NCI-H1105 (cell line): ENCODE results near the gene ZBTB3.
"Not testable (repeated sequence)": the region's sequence is repeated elsewhere in the genome, so short reads cannot be mapped to it uniquely, and the experiment has no call there.

Experiments used
- DNase-seq: peaks from one replicate; lab custom pipeline; 2025; lab: John Stamatoyannopoulos, UW

The ZBTB3 gene

GRCh38 chr11:62716206-62716605 lies 37.8 kb downstream of the ZBTB3 start:
- no peak for DNase-seq

- DNase-seq = no peak
These were observed 38.5 kb downstream of the ZBTB3 start for GRCh38 chr11:62715150-62716130.

GRCh38 chr11:62713343-62713742 lies 40.6 kb downstream of the ZBTB3 start:
- DNase-seq = no peak

DNA sequence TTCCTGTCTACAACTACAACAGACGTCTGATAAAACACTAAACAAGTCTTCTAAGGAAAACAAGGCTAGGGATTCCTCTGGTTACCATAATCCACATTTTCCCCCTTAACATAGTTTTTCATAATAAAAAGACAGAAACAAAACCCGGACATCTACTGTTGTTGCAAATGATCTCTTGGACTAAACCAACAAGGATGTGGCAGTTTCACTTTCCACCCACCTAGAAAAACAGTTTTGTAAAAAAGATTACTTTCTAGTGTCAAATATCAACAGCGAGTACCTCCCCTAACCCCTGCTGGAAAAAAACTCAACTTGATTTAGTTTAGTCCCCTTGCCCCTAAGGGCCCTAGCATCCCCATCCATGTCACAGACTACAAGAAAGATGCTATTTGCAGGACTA lies 41.1 kb downstream of the ZBTB3 start:
- no peak for DNase-seq

DNA sequence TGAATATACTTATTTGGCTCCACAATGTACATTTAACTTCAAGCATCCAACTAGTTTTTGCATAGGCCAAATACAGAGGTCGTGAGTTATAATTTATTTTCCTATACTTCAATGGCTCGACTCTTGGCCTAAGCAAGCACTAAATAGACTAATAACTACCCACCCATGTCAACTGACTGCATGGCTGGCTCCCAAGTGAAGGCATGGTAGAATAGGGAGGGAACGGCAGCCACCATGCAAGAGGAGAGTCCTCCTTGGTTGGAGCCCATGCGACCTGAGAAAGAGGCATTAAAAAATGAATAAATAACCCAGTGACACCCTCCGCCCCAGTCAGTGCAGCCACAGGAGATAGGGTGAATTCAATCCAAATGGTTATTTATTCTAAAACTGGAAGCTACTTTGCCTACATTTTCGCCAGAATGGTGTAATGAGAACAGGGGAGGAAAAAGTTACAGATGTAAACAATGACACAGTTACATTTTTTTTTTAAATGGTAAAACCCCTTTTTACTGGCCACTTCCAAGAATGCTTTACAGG lies 41.6 kb downstream of the ZBTB3 start:
- DNase-seq = no peak

DNA sequence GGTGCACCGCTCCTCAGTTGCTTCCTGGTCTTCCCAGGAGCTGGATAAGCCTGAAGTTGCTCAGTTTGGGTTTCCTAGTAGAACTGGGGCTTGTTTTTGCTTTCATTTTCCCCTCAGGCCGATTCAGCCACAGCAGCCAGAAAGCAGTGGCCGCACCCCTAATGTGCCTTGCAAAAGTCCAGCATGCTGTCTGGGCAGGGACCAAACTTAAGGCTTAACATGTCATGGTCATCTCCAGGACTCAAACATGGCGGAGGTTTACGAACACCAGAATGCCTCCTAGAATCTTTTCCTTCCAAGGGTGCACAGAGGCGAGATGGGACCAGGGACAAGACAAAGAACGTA lies 44.0 kb downstream of the ZBTB3 start:
- DNase-seq = peak; percentile 59

DNA sequence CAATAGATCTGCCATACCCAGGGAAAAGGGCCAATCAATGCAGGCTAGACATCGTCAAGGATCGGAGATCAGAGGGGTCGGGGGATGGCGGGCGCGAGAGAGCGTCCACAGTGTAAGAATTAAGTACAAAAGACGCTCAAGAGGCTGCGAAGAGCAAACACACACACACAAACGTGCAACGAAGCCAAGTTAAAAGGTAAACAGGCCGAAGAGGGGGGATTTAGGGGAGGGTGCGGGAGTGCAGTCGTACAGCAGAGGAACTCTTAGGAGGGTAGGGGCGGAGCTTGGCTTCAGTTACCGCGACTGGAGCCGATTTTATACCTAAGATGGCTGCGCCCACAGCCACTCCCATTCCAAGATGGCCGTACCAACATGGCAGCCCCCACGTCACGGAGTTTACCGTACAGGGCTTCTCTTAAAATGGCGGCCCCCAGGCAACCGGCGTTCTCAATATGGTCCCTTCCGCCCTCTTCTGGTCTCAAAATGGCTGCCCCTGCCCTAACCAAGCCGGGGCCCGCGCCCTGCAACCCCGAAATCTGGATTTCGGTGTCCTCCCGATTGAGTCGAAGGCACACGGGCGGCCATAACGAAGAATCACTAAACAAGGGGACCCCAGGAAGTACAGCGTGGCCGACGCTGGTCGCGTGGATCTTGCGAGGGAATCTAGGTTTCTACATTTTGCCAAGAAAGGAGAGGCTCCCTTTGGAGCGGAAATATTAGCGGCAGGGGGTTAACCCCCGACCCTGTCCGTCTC lies 44.5 kb downstream of the ZBTB3 start:
- peak; percentile 99 for DNase-seq

GRCh38 chr11:62708793-62709192 lies 45.2 kb downstream of the ZBTB3 start:
- DNase-seq = peak; percentile 71

GRCh38 chr11:62708392-62708791 lies 45.6 kb downstream of the ZBTB3 start:
- no peak for DNase-seq

DNA sequence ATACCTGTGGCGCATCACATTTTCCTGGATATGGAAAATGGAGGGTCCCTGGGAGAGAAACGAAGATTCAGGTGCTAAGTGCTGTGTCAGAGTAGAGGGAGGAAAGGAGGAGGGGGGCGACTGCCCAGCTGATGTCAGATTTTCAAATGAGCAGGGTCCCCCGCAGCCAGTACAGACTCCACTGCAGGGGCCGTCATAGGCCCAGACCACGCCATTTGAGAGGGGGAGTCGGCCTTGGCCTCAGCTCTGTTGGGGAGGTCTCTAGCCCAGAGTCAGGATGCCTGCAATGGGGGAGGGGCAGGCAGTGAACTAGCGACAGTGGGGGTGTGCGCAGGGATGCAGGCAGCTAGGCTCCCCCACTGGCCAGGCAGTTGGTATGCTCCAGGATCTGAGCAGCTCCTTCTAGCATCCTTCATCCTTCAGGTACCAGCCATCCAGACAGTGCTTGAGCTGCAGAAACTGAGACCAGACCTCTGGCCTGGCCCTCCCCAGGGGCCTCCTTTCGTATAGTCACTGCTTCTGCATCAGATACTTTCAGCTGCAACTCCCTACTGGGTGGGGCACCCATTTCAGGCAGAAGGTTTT lies 46.6 kb downstream of the ZBTB3 start, which contains the start of the genes BSCL2 and GNG3:
TSS of gene BSCL2 (minus strand) at position 148 of the 585 bp plus-strand sequence. CDS start 229 bp downstream, outside the sequence.
TSS of gene GNG3 (plus strand) at position 400 of the 585 bp plus-strand sequence. CDS start 620 bp downstream, outside the sequence.
- DNase-seq = no peak

GRCh38 chr11:62706850-62707247 lies 47.1 kb downstream of the ZBTB3 start:
- no peak for DNase-seq

- DNase-seq = peak; percentile 97
These were observed 47.8 kb downstream of the ZBTB3 start for GRCh38 chr11:62705880-62706849.

GRCh38 chr11:62705413-62705812 lies 48.5 kb downstream of the ZBTB3 start:
- DNase-seq = peak; percentile 24

GRCh38 chr11:62703921-62704320 lies 50.0 kb downstream of the ZBTB3 start:
- DNase-seq = not testable (repeated sequence)

DNA sequence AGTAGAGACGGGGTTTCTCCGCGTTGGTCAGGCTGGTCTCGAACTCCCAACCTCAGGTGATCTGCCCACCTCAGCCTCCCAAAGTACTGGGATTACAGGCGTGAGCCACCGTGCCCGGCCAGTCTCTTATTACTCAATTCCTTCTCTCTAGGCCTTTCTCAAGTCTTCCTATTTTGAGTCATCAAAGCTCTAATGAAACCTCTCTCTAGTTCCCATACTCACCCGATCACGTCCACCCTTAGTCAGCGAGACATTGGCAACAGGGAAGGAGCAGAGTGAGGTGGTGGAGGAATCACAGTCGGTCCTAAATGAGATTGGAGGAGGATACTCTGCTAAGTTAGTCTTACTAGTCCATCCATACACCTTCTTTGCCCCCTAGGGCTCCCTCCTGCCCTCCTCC lies 51.7 kb downstream of the ZBTB3 start:
- no peak for DNase-seq
